ENCODE results near the gene NCAM2.
"Not testable (repeated sequence)": the region's sequence is repeated elsewhere in the genome, so short reads cannot be mapped to it uniquely, and the experiment has no call there.

The NCAM2 gene

DNA sequence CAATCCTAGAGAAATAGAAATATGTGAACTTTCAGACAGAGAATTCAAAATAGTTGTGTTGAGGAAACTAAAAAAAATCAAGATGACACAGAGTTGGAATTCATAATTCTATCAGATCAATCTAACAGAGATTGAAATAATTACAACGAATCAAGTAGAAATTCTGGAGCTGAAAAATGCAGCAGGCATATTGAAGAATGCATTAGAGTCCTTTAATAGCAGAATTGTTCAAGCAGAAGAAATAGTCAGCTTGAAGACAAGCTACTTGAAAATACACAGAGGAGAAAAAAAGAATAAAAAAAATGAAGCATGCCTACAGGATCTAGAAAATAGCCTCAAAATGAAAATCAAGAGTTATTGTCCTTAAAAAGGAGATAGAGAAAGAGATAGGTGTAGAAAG is 347.1 kb downstream of the NCAM2 start:
- DNase-seq, result no peak

DNA sequence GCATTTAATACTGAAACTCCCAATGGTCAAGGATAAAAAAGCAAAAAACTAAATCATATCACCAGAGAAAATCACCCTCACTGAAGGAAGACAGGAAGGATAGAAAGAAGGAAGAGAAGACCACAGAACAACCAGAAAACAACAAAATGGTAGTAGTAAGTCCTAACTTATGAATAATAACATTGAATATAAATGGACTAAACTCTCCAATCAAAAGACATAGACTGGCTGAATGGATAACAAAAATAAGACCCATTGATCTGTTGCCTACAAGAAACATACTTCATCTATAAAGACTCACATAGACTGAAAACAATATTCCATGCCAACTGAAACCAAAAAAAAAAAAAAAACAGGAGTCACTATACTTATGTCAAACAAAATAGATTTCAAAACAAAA is 347.7 kb downstream of the NCAM2 start:
- DNase-seq, result no peak

DNA sequence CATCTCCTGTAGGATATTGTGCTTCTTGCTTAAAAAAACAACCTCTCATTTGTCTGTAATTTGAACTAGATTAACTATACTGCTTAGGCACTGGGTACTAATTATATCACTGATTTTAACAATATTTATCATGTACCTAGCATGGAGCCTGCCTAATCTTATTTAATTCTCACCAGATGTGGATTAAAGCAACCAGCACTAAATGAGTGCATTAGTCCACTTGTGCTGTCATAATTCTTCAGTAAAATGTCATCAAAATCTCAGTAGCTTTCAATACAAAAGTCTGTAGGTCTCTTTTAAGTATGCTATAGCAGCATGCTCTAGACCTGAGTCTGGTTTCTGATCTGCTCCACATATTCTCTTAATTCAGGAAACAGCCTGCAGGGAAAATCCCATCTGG is 368.1 kb downstream of the NCAM2 start:
- no peak for DNase-seq

DNA sequence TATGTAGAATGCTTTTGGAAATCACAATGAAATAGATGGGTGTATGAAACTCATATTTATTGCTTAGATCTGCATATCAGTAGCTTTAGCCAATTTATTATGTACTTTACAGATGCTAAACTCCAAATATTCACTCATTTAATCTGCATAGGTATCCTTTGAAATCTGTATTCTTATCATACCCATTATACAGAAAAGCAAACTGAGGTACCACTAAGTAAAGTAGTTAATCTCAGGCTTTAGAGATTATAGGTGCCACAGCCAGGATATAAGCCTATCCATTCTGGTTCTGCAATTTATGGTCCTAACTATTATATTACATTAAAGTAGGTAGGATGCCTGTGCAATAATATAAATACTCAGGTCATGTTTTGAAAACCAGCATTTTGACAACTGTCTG is 369.4 kb downstream of the NCAM2 start:
- no peak for DNase-seq

DNA sequence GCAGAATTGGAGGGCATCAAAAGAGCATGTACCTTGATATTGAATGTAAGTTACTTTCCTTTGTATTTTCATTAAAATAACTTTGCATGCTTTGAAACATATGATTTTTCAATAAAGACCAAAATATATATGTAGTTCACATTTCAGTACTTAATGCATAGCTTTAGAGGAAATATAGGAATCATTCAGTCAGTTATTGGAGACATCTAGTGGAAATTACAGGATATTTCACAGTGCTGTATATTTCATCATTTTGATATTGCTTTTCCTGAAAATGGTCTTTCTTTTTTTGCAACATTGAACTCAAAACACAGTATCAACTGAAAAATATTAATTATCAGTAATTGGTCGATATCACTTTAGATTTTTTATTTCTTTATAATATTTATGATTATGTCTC is 375.8 kb downstream of the NCAM2 start:
- no peak for DNase-seq

DNA sequence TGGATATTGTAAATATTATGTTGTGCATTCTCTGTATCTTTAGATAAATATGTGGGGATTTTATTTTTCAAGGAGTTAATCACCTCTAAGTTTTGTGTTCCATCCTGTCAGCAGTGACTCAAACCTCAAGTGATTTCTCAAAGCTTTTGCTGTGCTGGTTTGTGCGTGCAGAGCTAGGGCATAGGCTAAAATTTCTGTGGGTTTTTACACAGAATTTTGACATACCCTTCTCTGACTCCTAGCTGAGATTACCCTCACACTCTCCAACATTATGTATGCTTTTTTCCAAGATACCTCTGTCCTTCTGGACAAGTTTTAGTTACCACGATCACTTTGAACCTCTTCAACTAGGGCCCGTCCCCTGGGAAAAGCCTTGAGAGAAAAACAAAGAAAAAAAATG is 384.9 kb downstream of the NCAM2 start:
- no peak for DNase-seq

DNA sequence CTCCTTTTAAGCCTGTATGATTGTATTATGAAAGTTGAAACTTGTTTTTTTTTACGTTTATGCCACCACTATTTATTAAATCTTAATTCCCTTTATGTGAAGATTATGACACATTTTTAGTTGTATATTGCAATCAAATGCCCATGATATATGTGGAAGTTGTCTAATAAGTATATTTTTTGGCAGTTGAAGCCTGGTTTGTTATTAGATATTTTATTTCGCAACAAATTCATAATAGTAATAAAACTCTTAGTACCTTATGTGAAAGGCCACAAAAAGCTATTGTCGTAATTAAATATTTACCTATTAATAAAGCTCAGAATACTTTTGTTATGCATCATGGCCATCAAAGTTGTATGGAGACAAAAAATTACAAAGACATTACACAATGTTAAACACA is 386.8 kb downstream of the NCAM2 start:
- DNase-seq, result no peak

DNA sequence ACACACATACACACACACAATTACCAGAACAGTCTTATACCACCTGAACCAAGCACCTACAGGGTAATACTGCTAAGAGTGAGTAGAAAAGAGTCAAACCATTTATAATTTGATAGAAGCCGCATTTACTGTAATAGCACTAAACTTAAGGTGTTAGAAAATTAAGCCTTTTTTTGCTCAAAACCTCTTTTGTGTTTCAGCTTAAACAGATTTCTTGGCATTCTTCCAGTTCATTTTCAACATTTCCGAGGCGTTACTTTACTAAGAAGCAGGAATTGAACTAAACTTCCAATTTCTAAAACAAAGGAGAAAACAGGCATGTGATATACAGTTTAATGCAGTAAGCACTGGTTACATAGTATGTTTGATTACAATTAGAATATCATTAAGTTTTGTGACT is 387.2 kb downstream of the NCAM2 start:
- no peak for DNase-seq

DNA sequence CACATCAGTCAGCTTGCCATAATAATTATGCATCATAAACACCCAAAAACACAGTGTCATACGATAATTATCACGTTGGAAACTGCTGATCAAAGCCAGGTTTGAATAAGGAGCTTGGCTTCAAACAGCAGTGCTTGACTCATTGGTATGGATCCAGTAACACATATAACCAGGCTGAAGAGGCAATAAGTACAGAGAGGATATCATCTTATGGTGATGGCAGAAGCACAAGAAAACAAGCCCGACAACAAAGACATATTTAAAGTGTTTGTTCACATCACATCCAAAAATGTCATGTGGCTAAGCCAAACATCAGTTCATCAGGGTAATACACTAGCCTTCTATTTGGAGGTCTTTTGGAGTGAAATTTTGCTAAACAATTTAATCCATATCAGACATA is 389.7 kb downstream of the NCAM2 start:
- no peak for DNase-seq

DNA sequence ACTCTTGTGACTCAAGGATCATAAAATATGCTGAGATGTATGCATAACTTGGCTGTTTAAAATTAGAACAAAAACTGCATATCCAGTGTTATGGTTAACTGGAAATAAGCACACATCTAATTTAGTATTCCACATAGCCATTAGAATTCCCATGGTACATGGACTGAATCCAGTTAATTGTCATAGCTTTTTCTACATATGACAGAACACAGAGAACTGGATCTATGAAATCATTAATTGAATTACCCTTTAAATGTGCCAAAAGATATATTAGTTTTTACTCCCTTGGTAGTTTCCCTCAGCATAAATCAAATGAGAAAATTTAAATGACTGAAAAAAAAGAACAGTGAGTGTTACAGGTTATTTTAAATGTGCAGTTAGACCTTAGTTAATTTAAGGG is 395.9 kb downstream of the NCAM2 start:
- no peak for DNase-seq

DNA sequence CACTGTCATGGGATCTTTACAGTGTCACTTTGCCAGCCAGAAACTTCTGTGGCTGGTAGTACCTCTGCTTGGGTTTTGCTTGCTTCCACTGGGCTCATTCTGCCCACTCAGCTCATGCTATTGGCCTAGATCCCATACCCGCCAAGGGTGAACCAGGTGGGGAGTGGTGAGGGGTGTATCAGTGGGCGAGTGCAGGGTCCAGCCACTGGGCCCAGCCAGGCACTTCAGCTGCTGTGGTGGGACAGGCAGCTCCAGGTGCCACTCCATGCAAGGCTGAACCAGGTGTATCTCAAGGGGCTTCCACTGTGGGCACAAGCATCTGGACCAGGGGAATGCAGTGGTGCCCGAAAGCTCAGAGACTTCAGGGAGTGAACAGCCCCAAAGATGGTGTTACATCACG is 398.2 kb downstream of the NCAM2 start:
- DNase-seq, result no peak

DNA sequence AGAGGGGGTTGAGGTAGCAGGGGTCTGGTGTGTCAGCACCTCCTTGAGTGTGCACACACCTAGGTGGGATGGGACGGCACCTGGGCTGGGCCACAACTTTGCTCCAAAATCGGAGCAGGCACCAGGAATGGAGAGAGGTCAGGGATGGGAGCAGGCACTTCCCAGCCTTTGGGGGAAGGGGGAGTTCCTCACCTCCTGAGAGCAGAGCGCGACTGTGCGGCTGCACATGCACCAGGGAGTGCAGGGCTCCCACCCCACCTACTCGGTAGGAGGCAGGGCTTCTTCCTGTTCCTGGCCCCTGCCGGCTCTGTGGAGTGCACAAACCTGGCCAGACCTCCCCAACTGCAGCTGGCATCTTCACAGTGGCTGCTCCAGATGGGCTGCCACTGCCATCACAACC is 399.3 kb downstream of the NCAM2 start:
- DNase-seq, result no peak

DNA sequence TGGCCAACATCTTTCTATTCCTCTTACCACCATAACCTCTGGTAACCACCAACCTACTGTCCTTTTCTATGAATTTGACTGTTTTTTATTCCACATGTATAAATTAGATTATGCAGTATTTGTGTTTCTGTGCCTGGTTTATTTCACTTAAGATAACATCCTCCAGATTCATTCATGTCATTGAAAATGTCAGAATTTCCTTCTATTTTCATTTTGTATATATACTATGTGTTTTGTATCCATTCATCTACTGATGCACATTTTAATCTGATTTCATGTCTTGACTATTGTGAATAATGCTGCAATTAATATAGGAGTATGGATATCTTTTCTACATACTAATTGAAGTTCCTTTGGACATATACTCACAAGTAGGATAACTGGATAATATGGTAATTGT is 403.2 kb downstream of the NCAM2 start:
- no peak for DNase-seq

DNA sequence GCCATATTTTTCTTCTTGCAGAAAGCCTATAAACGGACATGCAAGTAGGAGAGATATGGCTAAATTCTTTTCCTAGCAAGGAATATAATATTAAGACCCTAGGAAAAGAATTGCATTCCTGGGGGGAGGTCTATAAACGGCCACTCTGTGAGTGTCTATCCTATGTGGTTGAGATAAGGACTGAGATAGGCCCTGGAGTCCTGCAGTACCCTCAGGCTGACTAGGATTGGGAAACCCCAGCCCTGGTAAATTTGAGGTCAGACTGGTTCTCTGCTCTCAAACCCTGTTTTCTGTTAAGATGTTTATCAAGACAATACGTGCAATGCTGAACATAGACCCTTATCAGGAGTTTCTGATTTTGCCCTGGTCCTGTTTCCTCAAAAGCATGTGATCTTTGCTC is 404.0 kb downstream of the NCAM2 start:
- DNase-seq, result not testable (repeated sequence)

DNA sequence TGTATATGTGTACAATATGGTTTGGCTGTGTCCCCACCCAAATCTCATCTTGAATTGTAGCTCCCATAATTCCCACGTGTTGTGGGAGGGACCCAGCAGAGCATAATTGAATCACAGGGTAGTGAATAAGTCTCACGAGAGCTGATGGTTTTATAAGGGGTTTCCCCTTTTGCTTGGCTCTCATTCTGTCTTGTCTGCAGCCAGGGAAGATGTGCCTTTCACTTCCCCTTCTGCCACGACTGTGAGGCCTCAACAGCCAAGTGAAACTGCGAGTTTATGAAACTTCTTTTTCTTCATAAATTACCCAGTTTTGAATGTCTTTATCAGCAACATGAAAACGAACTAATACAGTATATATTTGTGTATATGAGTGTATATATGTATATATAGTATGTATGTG is 406.1 kb downstream of the NCAM2 start:
- DNase-seq, result not testable (repeated sequence)

DNA sequence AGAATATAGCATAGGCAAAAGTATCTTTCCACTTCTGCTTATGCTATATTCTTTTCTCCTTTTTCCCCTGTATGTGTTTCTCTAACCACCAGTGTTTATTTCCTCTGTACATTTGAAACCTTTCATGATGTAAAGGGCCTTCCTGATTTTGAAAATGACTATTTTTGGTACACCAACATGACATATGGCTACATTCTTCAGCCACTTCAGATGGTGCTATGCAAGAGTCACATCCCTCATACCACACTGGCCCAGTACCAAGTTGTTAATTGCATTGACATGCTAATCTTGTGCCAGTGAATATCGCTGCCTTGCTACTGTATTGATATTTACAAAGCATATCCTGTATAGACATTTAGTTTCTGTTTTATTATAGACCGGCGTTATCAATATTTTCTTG is 408.7 kb downstream of the NCAM2 start:
- no peak for DNase-seq

DNA sequence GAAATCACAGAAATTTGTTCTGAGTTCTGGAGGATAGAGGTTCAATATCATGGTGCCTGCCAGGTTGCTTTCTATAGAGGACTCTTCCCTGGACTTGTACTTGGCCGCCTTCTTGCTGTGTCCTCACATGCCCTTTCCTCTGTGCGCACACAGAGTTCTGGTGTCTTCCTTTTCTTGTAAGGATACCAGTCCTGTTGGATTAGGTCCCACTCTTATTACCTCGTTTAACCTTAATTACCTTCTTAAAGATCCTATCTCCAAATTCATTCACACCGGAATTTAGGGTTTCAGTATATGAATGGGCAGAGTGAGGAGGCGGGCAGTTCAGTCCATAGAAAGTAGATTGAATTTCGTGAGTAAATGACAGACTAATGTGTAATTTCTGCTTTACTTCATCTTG is 413.9 kb downstream of the NCAM2 start:
- DNase-seq, result no peak

DNA sequence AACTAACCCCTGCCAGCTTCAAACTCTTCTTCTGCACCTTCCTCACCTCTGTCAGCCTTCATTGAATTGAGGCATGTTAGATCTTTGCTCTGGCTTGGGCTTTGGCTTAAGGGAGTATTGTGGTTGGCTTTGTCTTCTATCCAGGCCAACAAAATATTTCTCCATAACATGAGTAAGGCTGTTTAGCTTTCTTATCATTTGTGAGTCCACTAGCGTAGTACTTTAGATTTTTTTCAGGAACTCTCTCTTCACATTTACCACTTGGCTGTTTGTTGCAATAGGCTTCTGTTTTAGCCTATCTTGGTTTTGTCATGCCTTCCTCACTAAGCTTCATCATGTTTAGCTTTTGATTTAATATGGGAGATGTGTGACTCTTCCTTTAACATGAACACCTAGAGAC is 417.5 kb downstream of the NCAM2 start:
- no peak for DNase-seq

DNA sequence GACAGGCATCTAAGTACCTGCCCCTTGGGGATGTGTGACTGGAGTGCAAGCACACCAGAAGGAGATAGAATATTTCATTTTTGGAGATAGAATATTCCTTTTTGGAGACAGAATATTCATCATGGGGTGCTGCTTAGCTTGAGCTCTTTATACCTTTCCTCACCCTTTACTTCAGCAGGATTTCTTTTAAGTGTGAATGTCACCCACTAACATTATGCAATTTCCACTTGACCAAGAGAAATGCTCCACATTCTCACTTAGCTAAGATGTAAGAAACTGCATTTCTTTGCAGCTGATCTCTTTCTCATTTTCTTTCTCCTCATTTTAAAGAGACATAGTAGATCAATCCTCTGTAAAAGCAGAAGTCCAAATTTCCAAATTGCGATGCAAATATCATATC is 436.7 kb downstream of the NCAM2 start:
- DNase-seq, result no peak

DNA sequence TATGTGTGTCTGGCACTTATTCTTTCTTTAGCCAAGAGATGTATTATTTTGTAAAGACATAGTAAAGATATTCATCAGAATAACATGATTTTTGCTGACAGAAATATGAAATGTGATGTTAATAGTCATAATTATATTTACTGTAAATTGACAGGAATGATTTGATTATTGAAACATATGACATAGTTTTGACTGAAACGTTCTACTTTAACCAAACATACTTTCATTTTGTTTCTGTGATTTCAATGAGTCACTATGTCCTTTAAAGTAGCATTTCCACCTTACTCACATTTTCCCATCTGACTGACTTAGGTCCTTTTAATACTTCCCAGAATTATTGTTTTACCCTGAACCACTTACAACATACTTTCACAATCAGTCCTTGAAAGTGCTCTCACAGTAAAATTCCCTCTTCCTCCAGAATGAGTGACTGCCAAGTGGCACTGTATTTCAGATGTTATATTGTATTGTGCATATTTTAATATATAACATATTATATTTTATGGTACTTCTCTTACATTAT is 437.9 kb downstream of the NCAM2 start:
- DNase-seq, result no peak

DNA sequence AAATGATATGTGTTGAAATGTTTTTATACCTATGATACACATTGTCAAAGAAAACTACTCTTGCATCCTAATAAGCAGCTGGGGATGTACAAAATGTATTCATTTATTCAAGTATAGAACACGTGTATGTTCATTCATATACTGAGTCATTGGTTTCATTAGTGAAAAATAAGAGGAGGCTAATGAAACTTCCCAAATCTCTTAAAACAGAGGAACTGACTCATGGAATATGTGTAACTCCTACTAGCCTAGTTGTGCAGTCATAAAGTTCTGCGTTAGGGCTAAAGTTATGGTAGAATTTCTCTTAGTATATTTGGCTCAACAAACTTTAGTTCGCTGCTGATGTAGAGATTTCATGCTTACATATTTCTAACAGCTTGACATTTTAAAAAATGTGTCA is 441.6 kb downstream of the NCAM2 start:
- no peak for DNase-seq

DNA sequence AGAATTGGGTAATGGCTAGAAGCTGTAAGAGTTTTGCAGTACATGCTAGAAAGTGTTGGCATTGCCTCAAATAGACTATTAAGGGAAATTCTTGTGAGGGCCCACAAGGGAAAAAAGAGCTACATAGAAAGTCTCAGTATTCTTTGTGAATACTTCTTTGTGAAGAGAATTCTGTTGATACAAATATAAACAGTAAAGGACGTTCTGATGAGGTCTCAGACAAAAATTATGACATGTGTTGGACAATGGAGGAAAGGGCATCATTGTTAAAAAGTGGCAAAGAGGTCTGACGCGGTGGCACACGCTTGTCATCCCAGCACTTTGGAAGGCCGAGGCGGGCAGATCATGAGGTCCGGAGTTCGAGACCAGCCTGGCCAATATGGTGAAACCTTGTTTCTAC is 458.9 kb downstream of the NCAM2 start:
- DNase-seq, result no peak

DNA sequence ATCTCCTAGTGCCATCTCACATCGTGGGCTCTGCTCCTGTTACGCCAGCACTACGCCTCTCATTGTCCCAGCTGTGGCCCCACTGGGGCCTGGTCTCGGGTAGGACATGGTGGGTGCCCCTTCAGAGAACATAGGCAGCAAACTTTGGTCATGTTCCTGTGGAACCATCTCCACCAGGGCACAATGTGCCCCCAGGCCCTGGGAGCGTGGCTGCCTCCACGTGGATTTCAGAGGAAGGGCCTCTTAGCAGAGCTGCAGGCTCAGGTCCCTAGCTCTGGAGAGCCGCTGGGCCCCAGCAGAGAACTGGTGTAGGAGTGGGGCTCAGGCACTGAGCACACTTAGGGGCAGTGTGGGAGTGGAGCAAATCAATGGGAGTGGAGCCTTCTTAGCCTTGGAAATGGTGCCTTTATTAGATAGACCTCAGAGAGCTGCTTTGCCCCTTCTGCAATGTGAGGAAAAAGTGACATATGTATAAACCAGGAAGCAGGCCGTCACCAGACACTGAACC is 460.0 kb downstream of the NCAM2 start:
- no peak for DNase-seq

DNA sequence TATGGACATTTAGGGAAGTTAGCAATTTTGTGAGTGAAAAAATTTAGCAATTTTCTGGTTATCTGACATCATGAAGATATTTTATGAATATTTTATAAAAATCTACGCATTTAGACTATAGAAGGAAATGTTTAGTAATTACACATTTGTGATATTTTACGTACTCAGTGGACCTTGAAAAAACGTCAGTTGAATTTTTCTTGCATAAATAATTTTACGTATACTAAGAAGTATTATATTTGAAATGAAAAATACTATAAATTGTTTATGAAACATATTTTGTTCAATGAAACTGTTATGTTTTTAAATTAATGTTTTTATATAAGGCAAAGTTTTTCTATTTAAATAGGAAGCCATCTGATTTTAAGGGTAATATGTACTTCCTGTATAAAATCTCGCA is 462.8 kb downstream of the NCAM2 start:
- DNase-seq, result no peak

DNA sequence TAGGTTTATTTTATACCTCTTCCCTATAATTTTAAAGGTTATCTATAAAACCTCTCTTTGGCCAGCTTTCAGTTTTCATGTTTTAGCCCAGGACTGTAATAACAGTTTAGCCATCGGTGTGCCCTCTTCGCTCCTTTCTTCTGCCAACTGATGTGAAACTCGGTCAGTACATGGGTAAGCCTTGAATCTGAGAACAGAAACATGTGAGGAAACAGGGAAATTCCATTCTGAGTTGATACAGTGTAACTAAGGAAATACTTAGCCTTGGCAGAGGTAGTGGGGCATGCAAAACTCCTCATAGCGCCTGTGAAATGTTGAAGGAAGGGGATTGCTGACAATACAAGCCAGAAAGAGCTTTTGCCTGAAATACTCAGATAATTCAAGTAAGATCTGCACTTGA is 465.2 kb downstream of the NCAM2 start:
- no peak for DNase-seq

DNA sequence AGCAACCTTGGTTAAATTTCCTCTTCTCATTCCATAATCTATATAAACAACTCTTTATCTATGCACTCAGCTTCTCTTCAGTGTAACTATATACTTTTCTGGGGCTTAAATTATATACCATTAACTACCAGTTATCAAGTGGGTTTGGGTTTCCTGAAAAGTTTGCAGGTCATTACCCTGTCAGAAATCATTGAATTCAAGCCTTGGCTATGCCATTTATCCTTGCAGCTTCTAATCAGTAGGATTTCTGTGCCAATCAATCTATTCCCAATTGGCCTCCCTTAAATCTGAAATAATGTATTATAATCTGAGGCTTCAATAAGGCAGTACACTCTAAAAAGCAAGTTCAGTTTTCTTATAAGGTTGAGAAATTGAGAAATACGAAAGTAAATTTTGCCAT is 466.5 kb downstream of the NCAM2 start:
- DNase-seq, result no peak

All from T-helper 2 cell (primary cell).